ENCODE results near the gene EVI5L. TPM values are rescaled to one million over a fixed set of nuclear protein-coding genes. Genes with fewer than 3 reads are reported as not detected.

EVI5L gene
- total RNA-seq, 1 donor from 2014 or later, result 22.9 TPM

DNA sequence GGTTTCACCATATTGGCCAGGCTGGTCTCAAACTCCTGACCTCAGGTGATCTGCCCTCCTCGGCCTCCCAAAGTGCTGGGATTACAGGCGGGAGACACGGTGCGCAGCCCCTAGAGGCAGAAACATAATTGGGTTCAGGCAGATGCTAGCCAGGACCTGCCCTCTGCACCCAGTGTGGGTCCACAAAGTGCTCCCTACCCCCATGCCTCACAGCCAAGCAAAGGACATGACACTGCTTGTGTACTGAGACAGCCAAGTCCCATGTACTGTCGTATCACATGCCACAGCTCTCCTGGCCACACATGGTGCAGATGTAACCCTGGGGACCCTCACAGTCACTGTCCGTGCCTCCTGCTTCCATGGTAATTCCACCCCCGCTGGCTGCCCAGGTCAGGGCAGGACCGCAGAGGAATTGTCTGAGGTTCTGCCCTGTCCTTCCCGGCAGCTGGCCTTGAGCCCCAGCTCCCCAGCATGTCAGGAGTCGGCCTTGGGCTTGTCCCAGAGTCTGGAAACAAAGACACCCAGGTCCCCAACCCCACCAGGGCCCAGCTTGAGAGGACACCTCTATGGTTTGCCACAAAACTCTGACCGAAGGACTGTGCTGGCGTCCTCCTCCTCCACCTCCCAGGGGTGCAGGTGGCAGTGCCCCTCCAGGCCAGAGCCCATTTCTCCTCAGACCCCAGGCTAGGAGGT lies 36.5 kb downstream of the EVI5L start:
- Histone ChIP-seq H3K27me3 (ENCODE audit: low read depth) (peaks cover 66% of the 10 kb centered on the region), H3K4me1 (peaks cover 36% of the 10 kb centered on the region), H3K4me3 (no peak overlapping the region), H3K27ac (replicated peaks) (no peak overlapping the region), H3K9me3 (replicated peaks) (no peaks in the 10 kb centered on the region), H3K36me3 (no peaks in the 10 kb centered on the region)
- DNase-seq, result no peak
- intact Hi-C loops (cut with micrococcal nuclease), result no loop called here
- TF ChIP-seq, protein P1, sequence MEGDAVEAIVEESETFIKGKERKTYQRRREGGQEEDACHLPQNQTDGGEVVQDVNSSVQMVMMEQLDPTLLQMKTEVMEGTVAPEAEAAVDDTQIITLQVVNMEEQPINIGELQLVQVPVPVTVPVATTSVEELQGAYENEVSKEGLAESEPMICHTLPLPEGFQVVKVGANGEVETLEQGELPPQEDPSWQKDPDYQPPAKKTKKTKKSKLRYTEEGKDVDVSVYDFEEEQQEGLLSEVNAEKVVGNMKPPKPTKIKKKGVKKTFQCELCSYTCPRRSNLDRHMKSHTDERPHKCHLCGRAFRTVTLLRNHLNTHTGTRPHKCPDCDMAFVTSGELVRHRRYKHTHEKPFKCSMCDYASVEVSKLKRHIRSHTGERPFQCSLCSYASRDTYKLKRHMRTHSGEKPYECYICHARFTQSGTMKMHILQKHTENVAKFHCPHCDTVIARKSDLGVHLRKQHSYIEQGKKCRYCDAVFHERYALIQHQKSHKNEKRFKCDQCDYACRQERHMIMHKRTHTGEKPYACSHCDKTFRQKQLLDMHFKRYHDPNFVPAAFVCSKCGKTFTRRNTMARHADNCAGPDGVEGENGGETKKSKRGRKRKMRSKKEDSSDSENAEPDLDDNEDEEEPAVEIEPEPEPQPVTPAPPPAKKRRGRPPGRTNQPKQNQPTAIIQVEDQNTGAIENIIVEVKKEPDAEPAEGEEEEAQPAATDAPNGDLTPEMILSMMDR (IDR thresholded peaks at IDR 0.05; ENCODE audit: borderline replicate concordance), result no peak

GRCh38 chr19:7867092-7867844 lies 37.2 kb downstream of the EVI5L start:
- intact Hi-C loops (cut with micrococcal nuclease), result no loop called here
- peaks cover 36% of the 10 kb centered on the region for H3K4me1 ChIP-seq
- H3K27ac ChIP-seq (replicated peaks), result no peak overlapping the region
- H3K9me3 ChIP-seq (replicated peaks), result no peaks in the 10 kb centered on the region
- H3K4me3 ChIP-seq, result no peak overlapping the region
- peaks cover 62% of the 10 kb centered on the region for H3K27me3 ChIP-seq (ENCODE audit: low read depth)
- no peaks in the 10 kb centered on the region for H3K36me3 ChIP-seq
- DNase-seq, result no peak
- TF ChIP-seq, protein P1 (IDR thresholded peaks at IDR 0.05; ENCODE audit: borderline replicate concordance), result no peak

DNA sequence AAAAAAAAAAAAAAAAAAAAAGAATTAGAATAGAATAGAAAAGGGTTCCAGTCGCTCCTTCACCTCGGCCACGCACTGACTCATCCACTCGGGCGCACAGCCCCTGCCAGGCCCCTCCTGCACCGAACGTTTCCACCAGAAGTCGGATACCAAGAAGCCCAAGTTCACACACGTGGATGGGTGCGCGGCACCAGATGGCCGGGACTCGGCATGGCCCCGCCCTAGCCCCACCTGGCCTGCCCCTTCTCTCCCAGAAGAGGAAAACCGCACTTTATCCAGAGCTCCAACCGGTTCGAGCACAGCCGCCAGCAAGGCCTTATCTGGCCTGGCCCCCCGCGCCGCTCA lies 38.3 kb downstream of the EVI5L start:
- TF ChIP-seq, protein P1 (IDR thresholded peaks at IDR 0.05; ENCODE audit: borderline replicate concordance), result no peak
- H3K27me3 ChIP-seq (ENCODE audit: low read depth), result peaks cover 65% of the 10 kb centered on the region
- H3K9me3 ChIP-seq (replicated peaks), result no peaks in the 10 kb centered on the region
- intact Hi-C loops (cut with micrococcal nuclease), result no loop called here
- peaks cover 36% of the 10 kb centered on the region for H3K4me1 ChIP-seq
- H3K4me3 ChIP-seq, result peak overlapping the region; percentile 67
- DNase-seq, result no peak
- no peaks in the 10 kb centered on the region for H3K36me3 ChIP-seq
- H3K27ac ChIP-seq (replicated peaks), result no peak overlapping the region

- H3K4me1 ChIP-seq, result peaks cover 42% of the 10 kb centered on the region
- peak; percentile 58 for DNase-seq
- intact Hi-C loops (cut with micrococcal nuclease), result no loop called here
- TF ChIP-seq, protein P1 (IDR thresholded peaks at IDR 0.05; ENCODE audit: borderline replicate concordance), result peak; percentile 89
- peaks cover 65% of the 10 kb centered on the region for H3K27me3 ChIP-seq (ENCODE audit: low read depth)
- no peaks in the 10 kb centered on the region for H3K9me3 ChIP-seq (replicated peaks)
- no peaks in the 10 kb centered on the region for H3K36me3 ChIP-seq
- H3K4me3 ChIP-seq, result peak overlapping the region; percentile 67
- H3K27ac ChIP-seq (replicated peaks), result peak overlapping the region; percentile 57
Observed at GRCh38 chr19:7868671-7869452, 38.8 kb downstream of the EVI5L start.

DNA sequence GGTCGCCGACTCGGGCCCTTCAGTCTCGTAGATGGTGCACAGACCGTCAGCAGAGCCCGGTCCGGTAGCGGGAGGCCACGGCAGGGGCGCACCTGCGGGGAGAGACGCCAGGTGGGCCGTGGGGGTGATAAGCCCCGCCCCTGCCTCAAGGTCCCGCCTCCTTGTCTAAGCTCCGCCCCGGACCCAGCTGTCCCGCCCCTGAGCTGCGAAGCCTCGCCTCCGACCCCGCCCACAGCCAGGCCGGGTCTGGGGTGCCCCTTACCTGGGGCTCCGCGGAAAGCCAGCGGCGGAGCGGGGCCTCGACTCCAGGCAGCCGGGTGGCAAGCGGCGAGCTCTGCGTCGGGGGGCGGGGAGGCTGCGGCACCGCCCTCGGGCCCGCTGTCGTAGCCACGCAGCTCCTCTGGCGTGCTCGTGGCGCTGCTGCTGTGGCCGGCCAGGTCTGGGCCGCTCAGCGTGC lies 39.5 kb downstream of the EVI5L start:
- H3K9me3 ChIP-seq (replicated peaks), result no peaks in the 10 kb centered on the region
- peaks cover 66% of the 10 kb centered on the region for H3K27me3 ChIP-seq (ENCODE audit: low read depth)
- peak; percentile 49 for DNase-seq
- no peaks in the 10 kb centered on the region for H3K36me3 ChIP-seq
- intact Hi-C loops (cut with micrococcal nuclease), result no loop called here
- TF ChIP-seq, protein P1 (IDR thresholded peaks at IDR 0.05; ENCODE audit: borderline replicate concordance), result peak; percentile 50
- H3K27ac ChIP-seq (replicated peaks), result peak overlapping the region; percentile 57
- H3K4me3 ChIP-seq, result peak overlapping the region; percentile 67
- H3K4me1 ChIP-seq, result peaks cover 47% of the 10 kb centered on the region
